NCI-H446 (cell line): ENCODE measurements around the gene ATF7.

Experiments used
- DNase-seq, 2 experiments: peaks; one replicate each; lab custom pipeline; 2025; lab: John Stamatoyannopoulos, UW

ATF7 gene

GRCh38 chr12:53500776-53501614, 125.2 kb downstream of the ATF7 start, which contains the start of gene TARBP2:
Gene TARBP2 (plus strand): TSS chr12:53501283. CDS start chr12:53501409, 126 bp downstream.
- peak; percentile 97 to 99 for DNase-seq

GRCh38 chr12:53500142-53500775, 125.9 kb downstream of the ATF7 start:
- DNase-seq = no peak

- peak; percentile 32 to 34 for DNase-seq
Observed at GRCh38 chr12:53499266-53500141, 126.7 kb downstream of the ATF7 start, which contains the start of gene MAP3K12. Gene MAP3K12 (minus strand): TSS chr12:53499458. CDS start chr12:53487391, 12,067 bp downstream.

GRCh38 chr12:53498235-53498630, 127.9 kb downstream of the ATF7 start:
- no peak for DNase-seq

GRCh38 chr12:53497461-53497860, 128.7 kb downstream of the ATF7 start:
- DNase-seq = no peak

- no peak for DNase-seq
Observed at GRCh38 chr12:53496752-53497032, 129.5 kb downstream of the ATF7 start.

GRCh38 chr12:53495903-53496751, 130.1 kb downstream of the ATF7 start:
- DNase-seq = no peak

- DNase-seq = no peak
Observed at GRCh38 chr12:53493610-53494391, 132.4 kb downstream of the ATF7 start.

- peak; percentile 76 to 82 for DNase-seq
Observed at GRCh38 chr12:53492830-53493609, 133.2 kb downstream of the ATF7 start.

GRCh38 chr12:53492188-53492587, 134.0 kb downstream of the ATF7 start:
- no peak for DNase-seq

GRCh38 chr12:53489242-53489864, 136.8 kb downstream of the ATF7 start:
- no peak for DNase-seq

- no peak for DNase-seq
Observed at GRCh38 chr12:53486736-53487487, 139.3 kb downstream of the ATF7 start.

GRCh38 chr12:53485955-53486735, 140.0 kb downstream of the ATF7 start:
- DNase-seq = no peak

- DNase-seq = no peak
Observed at GRCh38 chr12:53484686-53485575, 141.3 kb downstream of the ATF7 start.

- no peak for DNase-seq
Observed at GRCh38 chr12:53483979-53484377, 142.2 kb downstream of the ATF7 start.

- DNase-seq = no peak
Observed at GRCh38 chr12:53483225-53483978, 142.8 kb downstream of the ATF7 start.
